ENCODE measurements around the gene SEMA4A.
"Not testable (repeated sequence)": the region's sequence is repeated elsewhere in the genome, so short reads cannot be mapped to it uniquely, and the experiment has no call there.

The SEMA4A gene

DNA sequence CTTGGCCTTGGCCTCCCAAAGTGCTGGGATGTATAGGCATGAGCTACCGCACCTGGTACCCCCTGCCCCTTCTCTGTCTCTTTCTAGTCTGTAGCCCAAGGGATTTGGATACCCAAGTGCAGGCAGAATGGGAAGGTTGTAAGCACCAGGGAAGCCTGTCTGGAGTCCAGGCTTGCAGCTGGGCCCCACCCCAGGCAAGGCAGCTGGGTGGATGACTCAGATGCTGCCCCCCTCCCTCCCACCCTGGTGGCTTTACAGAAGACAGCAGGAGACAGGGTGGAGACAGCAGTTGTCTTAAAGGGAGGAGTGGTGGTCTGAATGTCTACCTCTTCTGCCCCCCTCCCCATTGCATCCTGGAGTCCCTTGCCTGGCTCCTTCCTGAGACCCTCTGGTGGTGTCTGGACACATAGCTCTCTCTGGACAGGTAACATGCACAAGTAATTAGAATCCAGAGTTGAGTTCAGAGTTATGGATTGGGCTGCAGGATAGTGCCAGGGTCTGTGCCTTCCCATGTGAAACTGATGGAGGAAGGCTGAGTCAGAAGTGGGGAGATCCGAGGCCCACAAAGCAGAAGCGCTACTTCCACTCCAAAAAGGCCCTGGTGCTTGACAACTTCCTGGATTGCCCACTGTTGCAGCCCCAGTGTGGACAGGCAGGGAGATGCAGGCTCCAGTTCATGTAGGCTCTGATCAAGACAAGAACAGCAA is 33.7 kb upstream of the SEMA4A start:
- FAIRE-seq: no peak

DNA sequence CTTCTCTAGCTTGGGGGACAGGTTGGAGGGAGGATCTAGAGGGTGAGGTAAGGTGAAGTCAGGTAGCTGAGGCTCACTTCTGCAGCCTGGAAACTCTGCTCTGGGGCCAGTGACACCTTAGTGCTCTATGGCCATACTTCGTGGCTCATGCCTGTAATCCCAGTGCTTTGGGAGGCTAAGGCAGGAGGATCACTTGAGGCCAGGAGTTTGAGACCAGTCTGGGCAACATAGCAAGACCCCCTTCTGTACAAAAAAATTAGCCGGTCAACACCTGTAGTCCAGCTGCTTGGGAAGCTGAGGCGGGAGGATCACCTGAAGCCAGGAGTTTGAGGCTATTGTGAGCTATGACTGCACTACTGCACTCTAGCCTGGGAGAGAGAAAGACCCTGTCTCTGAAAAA is 33.1 kb upstream of the SEMA4A start:
- no peak for FAIRE-seq

DNA sequence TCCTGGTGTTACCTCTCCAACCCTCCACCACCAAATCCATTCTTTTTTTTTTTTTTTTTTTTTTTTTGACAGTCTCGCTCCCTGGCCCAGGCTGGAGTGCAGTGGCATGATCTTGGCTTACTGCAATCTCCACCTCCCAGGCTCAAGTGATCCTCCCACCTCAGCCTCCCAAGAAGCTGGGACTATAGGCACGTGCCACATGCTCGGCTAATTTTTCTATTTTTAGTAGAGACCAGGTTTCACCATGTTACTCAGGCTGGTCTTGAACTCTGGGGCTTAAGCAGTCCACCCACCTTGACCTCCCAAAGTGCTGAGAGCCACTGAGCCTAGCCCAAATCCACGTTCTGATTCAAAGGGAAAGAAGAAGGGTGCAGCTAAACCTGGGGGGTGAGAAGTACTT is 32.4 kb upstream of the SEMA4A start:
- FAIRE-seq: not testable (repeated sequence)

DNA sequence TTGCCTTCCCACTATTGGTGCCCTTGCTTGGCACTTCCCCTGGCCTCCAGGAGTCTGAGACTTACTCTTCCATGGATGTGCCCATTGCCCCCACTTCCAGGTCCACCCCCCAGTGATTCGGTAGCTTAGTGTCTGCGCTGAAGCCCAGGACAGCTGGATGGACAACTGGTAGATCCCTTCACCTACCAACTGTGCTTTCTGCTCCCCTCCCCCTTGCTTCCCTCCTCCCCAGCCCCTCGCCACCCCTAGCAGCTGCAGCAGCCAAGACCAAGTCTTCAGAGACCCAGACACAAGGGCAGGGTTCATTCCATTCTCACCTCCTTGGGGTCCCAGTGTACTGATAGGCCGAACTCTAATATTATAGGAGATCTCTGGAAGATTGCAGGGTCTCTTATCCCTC is 31.9 kb upstream of the SEMA4A start:
- no peak for FAIRE-seq

DNA sequence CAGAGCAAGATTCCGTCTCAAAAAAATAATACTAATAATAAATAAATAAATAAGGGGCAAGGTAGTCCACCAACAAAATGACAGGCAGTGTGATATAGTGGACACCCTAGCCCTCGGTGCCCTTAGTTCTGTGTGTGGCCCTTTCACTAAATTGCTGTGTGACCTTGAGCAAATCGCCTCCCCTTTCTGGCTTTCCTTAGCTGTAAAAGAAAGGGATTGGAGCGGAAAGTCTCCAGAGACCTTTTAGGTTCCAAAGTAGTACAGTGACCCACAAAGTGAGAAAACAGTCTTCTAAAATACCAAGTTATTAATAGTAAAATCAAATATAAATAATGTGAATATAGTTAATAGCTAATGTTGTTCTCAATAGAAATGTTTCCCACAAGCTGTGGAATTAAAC is 31.3 kb upstream of the SEMA4A start:
- FAIRE-seq: no peak

DNA sequence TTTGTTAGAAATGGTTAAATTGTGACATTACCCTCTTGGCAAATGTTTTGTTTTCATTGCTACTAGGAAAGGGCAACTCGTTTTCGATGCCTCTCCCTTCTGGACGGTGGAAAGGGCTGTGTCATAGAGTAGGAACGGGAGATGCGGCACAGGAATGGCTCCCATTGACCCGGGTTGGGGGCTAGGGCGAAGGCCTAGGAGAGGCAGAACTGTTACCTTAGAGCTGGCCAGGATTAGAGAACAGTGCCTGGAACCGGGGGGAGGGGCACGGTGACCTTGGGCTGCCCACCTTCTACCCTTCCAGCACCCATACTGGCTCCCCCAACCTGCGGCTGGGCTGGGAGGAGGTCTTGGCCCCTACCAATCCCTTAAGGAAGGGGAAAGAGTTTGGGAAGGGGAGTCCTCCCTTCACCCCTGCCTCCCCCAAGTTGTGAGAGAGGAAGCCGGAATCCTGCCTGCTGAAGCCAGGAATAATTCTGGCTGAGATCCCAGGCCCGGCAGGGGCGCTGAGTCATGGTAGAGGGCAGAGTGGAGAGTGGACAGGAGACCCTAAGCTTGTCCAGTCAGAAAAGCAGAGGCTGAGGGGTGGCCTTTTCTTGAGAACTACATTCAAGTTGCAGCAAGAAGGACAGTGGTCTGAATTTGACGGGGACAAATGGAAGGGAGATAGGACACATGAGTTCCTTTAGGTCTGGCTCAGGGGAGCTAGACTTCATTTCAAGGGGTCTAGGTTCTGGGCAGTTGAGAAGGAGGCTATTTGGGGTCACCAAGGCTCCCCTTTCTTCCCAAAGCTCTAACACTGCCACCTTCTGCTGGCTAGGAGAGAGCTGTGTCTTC is 30.6 kb upstream of the SEMA4A start:
- no peak for FAIRE-seq

DNA sequence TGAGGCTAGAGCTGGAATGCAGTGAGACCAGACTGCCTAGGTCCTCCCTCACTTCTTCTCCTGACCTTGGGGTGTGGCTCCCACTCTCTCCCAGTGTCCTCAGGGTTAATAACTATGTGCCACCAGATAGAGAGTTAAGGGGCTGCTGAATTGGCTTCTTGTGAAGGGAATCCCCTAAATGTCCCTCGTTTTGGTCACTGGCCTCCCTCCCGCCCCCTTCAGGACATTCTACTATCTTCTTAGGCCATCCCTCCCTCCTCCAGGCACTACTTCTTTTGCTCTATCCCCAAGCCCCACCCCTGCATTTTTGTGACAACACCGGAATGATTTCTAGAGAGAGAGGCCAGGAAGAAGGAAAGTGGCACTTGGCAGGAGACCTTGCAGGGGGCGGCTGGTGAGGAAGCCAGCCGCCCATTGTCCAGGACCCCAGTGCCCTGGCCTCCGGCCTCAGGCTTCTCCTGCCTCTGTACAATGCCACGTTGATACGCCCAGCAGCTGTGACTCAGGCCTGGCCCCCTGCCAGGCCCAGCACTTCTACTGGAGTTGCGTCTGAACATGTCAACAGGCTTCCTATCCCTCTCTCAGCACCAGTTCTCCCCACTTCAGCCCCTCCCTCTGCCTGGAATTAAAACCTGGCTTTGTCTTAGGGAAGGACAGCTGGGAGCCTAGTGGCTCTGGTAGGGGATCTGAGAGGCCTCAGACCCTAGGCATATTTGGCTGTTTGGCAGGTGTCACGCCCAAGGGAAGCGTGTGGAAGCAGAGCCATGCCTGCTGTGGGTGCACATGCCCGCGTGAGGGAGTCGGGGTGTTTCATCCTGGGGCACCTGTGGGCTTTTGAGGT is 29.8 kb upstream of the SEMA4A start:
- FAIRE-seq: no peak

DNA sequence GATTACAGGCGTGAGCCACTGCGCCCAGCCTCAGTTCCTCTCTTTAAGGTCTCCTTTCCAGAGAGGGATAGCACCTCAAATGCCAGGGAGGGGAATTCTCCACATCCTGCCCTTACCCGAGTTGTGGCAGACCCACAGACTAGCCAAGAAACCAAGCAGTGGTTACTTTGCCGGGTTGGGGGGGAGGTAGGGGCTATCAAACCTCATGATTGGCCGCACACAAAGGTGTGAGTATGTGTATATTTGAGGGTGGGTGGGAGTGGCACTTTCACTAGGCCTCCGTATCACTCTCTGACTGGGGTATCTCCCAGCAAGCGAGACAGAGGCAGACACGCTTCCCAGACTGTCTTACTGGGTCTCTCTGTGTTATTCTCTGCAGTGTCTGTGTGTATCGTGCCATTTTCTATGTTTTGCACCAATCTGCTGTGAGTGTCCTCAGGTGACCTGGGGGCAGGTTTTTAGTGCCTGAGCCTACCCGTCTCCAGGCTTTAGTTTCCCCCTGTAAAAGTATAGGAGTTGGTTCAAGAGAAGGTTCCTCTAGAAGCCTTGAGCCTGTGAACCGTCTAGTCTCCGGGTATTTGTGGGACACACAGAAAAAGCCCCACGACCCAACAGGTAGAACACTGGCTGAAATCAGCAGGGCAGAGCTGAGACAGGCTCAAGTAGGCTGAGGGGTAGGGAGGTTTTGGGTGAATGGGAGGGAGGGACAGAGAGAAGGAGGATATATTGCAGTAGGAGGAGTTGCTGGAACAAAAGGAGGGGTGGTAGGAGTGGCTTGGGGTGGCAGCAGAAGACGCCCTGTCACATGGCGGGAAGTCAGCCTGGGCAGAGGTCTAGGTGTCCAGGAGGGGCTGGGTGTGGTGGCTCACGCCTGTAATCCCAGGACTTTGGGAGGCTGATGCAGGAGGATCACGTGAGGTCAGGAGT is 28.6 kb upstream of the SEMA4A start:
- no peak for FAIRE-seq

DNA sequence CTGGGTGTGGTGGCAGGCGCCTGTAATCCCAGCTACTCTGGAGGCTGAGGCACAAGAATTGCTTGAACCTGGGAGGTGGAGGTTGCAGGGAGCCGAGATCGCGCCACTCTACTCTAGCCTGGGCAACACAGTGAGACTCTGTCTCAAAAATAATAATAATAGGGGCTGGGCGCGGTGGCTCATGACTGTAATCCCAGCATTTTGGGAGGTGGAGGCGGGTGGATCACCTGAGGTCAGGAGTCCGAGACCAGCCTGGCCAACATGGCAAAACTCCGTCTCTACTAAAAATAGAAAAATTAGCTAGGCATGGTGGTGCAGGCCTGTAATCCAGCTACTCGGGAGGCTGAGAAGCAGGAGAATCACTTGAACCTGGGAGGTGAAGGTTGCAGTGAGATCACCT is 27.8 kb upstream of the SEMA4A start:
- not testable (repeated sequence) for FAIRE-seq

DNA sequence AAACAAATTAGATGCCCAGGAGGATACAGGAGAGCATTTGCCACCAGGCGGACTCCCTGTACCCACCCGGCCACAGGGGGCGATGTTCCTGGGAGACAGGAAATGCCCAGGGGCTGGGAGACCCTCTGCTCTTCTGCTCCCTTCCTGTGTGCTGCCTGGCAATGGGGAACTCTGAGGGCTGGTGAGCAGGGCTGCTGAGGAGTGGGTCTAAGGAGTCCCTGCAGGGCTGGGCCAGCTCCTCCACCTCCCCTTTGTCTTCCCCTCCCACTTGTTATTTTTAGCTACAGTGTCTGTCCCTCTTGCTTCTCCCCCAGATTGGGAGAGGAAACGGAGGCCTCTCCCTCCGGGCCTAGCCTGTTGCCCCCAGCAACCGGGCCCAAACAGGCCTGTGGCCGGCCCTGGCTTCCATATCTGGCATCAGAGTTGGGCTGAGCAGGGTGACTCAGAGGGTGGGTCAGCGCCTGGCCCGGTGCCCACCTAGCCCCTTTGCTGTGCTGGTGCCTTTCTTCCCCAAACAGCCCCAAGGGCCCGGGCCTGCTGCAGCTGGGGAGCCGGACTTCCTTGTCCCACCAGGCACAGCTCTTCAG is 27.2 kb upstream of the SEMA4A start:
- FAIRE-seq: no peak

DNA sequence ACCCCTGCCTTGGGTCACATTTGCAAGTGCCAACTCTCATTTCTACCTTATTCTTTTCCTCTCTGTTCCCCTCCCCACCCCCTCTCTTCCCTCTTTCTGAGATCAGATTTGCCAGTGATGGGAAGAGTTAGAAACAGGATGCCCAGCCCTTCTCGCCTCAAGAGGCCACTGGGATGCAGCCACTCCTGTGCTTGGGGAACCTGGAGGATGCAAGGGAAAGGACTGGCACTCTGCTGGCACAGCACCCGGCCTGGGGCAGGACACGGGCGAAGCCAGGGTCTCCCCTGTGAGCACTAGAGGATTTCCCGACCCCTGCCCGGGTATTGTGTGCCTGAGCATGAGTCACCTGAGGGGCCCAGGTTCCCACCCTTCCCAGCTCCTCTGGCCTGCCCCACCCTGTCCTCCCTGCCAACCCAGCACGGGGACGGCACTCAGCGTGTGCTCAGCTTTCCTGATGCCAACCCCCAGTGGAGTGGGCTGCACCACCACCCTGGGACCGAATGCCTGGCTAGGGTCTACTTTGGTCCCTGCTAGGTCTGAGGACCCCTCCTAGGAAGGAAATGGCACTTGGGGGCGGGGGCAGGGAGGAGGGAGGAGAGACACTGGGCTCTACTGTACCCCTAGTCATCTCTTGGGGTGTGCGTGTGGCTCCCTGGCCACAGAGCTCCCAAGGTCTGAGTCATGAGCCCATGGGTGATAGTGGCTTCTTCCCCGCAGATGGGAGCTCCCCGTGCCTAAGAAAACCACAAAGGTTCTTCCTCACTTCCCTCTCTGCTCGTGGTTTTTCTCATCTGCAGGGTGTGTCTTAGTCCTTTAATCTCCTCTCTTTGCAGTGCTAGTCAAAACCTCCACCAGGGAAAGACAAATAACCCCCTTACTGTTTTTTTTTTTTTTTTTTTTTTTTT is 26.5 kb upstream of the SEMA4A start:
- FAIRE-seq: no peak

DNA sequence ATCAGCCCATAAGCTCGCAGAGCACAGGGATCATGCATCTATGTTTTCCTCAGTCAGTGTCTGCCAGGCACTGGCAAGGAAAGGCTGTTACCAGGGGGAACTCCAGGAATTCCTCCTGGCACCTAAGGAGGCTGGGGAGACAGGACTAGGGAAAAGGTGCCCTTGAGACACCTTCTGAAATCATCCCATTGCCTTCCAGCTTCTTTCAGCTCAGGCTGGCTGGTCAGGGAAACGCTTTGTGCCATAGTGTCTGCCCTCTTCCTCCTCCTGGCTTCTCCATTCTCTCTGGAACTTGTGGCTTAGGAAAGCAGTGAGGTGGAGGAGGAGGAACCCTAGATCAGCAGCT is 25.1 kb upstream of the SEMA4A start:
- no peak for FAIRE-seq

DNA sequence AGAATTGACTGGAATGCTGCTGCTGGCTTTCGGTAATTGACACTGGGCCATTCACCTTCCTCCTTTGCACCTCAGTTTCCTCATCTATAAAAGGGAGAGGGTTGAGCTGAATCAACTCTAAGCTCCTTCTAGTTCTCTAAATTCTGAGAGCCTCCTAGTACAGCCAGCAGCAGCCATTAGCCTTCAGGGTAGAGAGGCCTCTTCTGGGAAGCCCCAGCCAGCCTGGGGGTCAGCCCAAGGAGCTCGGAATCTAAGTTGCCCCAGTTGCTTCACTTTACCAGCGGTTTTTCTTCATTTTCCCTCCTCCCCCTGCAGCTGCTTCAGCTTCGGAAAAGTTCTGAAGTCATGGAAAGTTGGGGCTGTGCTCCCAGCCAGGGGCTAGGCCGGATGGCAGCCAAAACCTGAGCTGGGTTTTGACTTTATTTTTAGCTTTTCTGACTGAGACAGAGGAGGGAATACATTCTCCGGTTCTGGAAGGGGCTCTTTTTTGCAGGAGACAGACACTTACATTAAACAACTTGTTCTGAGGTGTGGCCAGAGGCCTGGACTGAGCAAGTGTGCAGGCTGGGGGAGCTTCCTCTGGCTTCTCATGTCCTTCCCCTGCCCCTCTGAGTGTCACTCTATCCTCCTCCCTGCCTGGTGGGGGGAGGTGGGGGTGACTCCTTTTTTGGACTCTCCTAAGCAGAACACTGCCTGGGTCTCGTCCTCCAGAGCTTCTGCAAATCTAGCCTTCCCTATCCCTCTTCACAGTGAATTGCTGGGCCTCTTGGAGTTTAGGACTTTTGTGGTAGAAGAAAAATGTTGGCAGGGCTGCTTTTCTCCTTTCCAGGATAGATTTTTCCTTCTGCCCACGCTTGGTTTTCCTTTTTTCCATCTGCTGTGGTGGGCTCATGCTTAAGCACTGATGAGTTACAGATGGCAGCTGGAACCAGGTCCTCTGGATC is 24.5 kb upstream of the SEMA4A start:
- FAIRE-seq: no peak

DNA sequence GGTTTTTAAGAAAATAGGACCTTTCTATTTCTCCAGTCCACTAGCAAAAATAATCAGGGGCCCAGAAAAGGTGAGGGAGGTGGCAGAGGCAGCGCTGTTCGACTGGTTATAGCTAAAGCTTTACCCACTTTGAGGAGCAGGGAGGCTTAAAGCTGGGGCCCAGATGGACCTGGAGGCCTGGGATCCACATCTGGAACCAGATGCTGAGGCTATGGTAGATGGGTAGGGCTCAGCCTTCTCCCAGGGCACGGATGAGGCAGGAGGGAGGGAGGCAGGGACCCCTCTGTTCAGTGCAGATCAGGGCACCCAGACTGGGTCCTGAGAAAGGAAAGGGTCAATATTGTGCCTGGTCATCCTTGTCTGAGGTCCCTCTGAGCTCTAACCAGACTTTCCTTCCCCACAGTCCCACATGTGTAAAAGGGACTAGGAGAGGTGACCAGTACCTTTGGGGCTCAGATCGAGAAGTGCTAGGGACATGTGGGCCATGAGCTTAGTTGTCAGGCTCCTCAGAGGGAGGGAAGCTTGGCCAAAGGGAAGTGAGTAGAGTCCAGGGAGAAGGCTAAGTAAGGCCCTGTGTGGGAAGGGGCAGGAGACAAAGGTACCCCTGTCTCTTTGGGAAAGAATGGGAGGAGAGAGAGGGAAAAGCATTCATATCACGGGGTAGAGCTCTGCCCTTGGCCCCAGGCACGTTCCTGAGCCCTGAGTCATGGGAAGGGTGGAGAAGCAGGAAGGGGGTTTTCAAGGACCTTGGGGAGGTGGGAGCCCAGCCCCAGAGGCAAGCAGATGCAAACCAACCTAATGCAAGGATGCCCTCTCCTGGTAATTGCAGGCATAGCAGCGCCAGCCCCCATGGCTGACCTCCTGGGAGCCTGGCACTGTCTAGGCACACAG is 23.5 kb upstream of the SEMA4A start:
- FAIRE-seq: no peak

DNA sequence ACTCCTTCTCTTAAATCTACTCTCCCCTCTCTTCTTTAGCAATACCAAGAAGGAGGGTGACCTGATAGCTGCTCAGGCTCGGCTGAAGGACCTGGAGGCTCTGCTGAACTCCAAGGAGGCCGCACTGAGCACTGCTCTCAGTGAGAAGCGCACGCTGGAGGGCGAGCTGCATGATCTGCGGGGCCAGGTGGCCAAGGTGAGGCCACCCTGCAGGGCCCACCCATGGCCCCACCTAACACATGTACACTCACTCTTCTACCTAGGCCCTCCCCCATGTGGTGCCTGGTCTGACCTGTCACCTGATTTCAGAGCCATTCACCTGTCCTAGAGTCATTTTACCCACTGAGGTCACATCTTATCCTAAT is 22.8 kb upstream of the SEMA4A start:
- no peak for FAIRE-seq

DNA sequence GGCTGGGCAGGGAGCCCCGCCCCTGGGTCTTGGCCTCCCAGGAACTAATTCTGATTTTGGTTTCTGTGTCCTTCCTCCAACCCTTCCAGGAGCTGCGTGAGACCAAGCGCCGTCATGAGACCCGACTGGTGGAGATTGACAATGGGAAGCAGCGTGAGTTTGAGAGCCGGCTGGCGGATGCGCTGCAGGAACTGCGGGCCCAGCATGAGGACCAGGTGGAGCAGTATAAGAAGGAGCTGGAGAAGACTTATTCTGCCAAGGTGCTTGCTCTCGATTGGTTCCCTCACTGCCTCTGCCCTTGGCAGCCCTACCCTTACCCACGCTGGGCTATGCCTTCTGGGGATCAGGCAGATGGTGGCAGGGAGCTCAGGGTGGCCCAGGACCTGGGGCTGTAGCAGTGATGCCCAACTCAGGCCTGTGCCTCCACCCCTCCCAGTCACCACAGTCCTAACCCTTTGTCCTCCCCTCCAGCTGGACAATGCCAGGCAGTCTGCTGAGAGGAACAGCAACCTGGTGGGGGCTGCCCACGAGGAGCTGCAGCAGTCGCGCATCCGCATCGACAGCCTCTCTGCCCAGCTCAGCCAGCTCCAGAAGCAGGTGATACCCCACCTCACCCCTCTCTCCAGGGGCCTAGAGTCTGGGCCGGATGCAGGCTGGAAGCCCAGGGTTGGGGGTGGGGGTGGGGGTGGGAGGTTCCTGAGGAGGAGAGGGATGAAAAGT is 18.5 kb upstream of the SEMA4A start:
- no peak for FAIRE-seq

DNA sequence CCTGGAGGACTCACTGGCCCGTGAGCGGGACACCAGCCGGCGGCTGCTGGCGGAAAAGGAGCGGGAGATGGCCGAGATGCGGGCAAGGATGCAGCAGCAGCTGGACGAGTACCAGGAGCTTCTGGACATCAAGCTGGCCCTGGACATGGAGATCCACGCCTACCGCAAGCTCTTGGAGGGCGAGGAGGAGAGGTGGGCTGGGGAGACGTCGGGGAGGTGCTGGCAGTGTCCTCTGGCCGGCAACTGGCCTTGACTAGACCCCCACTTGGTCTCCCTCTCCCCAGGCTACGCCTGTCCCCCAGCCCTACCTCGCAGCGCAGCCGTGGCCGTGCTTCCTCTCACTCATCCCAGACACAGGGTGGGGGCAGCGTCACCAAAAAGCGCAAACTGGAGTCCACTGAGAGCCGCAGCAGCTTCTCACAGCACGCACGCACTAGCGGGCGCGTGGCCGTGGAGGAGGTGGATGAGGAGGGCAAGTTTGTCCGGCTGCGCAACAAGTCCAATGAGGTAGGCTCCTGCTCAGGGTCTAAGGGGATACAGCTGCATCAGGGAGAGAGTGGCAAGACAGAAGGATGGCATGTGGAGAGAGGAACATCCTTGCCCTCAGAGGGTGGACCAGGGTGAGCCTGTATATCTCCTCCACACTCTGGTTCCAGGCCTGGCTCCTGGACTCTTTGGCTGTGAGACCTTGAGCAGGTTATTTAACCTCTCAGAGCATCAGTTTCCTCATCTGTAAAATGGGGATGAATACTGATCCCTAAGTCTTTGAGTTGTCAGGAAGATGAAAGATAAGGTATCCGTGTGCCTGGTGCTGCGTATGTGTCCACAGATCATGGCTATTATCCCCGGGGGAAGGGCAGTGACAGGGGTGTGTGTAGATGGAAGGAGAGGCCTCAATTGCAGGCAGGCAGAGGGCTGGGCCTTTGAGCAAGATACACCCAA is 17.2 kb upstream of the SEMA4A start:
- FAIRE-seq: no peak

Measured in endometrium (tissue), 2 donors.